ENCODE data around the gene LDLRAP1. TPM values are rescaled to one million over a fixed set of nuclear protein-coding genes. Genes with fewer than 3 reads are reported as not detected.

LDLRAP1 gene
- total and polyA plus RNA-seq, 2 experiments from 2014 or later = 9.6 to 22.7 TPM

- Mint-ChIP-seq H3K27ac (no peak overlapping the region), H3K27me3 (ENCODE audit: insufficient read depth, low read depth, poor library complexity) (peaks cover 11% of the 10 kb centered on the region), H3K9me3 (no peaks in the 10 kb centered on the region), H3K4me3 (no peak overlapping the region), H3K36me3 (ENCODE audit: low read depth) (no peaks in the 10 kb centered on the region), H3K4me1 (peaks cover 34% of the 10 kb centered on the region)
- Histone ChIP-seq H3F3A (replicated peaks; ENCODE audit: low read depth) (no peaks in the 10 kb centered on the region), H3K79me2 (replicated peaks; ENCODE audit: insufficient read depth) (no peaks in the 10 kb centered on the region), H3K27ac (ENCODE audit: low read depth) (no peak overlapping the region; the same call in 1 of the 2 replicates), H2AFZ (no peak overlapping the region), H3K9me2 (ENCODE audit: insufficient read depth) (no peaks in the 10 kb centered on the region), H3K4me2 (no peak overlapping the region), H3K27me3 (ENCODE audit: insufficient read depth) (no peaks in the 10 kb centered on the region), H3K4me1 (ENCODE audit: insufficient read depth) (peaks cover 21% of the 10 kb centered on the region), H4K20me1 (replicated peaks; ENCODE audit: insufficient read depth) (no peaks in the 10 kb centered on the region), H3K4me3 (no peak overlapping the region), H3K36me3 (ENCODE audit: insufficient read depth) (no peaks in the 10 kb centered on the region)
- TF ChIP-seq POLR2AphosphoS5 (IDR thresholded peaks at IDR 0.05; ENCODE audit: low read depth) (no peak), CREB1 (CRISPR knock-in tag; IDR thresholded peaks at IDR 0.05; ENCODE audit: low read depth) (no peak), ZNF331 (CRISPR knock-in tag; IDR thresholded peaks at IDR 0.05; ENCODE audit: low read depth) (no peak), EZH2 (IDR thresholded peaks at IDR 0.05; ENCODE audit: low read depth, unreplicated experiment) (no peak), ZNF114 (CRISPR knock-in tag; IDR thresholded peaks at IDR 0.05) (no peak), EZH2phosphoT487 (IDR thresholded peaks at IDR 0.05; ENCODE audit: unreplicated experiment) (no peak), JUNB (IDR thresholded peaks at IDR 0.05; ENCODE audit: unreplicated experiment) (no peak), STAT1 (IDR thresholded peaks at IDR 0.05; ENCODE audit: unreplicated experiment) (no peak), NANOG (IDR thresholded peaks at IDR 0.05; ENCODE audit: borderline replicate concordance) (no peak)
- TF ChIP-seq, protein P1, sequence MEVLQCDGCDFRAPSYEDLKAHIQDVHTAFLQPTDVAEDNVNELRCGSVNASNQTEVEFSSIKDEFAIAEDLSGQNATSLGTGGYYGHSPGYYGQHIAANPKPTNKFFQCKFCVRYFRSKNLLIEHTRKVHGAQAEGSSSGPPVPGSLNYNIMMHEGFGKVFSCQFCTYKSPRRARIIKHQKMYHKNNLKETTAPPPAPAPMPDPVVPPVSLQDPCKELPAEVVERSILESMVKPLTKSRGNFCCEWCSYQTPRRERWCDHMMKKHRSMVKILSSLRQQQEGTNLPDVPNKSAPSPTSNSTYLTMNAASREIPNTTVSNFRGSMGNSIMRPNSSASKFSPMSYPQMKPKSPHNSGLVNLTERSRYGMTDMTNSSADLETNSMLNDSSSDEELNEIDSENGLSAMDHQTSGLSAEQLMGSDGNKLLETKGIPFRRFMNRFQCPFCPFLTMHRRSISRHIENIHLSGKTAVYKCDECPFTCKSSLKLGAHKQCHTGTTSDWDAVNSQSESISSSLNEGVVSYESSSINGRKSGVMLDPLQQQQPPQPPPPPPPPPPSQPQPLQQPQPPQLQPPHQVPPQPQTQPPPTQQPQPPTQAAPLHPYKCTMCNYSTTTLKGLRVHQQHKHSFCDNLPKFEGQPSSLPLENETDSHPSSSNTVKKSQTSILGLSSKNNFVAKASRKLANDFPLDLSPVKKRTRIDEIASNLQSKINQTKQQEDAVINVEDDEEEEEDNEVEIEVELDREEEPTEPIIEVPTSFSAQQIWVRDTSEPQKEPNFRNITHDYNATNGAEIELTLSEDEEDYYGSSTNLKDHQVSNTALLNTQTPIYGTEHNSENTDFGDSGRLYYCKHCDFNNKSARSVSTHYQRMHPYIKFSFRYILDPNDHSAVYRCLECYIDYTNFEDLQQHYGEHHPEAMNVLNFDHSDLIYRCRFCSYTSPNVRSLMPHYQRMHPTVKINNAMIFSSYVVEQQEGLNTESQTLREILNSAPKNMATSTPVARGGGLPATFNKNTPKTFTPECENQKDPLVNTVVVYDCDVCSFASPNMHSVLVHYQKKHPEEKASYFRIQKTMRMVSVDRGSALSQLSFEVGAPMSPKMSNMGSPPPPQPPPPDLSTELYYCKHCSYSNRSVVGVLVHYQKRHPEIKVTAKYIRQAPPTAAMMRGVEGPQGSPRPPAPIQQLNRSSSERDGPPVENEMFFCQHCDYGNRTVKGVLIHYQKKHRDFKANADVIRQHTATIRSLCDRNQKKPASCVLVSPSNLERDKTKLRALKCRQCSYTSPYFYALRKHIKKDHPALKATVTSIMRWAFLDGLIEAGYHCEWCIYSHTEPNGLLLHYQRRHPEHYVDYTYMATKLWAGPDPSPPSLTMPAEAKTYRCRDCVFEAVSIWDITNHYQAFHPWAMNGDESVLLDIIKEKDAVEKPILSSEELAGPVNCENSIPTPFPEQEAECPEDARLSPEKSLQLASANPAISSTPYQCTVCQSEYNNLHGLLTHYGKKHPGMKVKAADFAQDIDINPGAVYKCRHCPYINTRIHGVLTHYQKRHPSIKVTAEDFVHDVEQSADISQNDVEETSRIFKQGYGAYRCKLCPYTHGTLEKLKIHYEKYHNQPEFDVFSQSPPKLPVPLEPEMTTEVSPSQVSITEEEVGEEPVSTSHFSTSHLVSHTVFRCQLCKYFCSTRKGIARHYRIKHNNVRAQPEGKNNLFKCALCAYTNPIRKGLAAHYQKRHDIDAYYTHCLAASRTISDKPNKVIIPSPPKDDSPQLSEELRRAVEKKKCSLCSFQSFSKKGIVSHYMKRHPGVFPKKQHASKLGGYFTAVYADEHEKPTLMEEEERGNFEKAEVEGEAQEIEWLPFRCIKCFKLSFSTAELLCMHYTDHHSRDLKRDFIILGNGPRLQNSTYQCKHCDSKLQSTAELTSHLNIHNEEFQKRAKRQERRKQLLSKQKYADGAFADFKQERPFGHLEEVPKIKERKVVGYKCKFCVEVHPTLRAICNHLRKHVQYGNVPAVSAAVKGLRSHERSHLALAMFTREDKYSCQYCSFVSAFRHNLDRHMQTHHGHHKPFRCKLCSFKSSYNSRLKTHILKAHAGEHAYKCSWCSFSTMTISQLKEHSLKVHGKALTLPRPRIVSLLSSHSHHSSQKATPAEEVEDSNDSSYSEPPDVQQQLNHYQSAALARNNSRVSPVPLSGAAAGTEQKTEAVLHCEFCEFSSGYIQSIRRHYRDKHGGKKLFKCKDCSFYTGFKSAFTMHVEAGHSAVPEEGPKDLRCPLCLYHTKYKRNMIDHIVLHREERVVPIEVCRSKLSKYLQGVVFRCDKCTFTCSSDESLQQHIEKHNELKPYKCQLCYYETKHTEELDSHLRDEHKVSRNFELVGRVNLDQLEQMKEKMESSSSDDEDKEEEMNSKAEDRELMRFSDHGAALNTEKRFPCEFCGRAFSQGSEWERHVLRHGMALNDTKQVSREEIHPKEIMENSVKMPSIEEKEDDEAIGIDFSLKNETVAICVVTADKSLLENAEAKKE (CRISPR knock-in tag; IDR thresholded peaks at IDR 0.05) = no peak
- TF ChIP-seq, protein P2, sequence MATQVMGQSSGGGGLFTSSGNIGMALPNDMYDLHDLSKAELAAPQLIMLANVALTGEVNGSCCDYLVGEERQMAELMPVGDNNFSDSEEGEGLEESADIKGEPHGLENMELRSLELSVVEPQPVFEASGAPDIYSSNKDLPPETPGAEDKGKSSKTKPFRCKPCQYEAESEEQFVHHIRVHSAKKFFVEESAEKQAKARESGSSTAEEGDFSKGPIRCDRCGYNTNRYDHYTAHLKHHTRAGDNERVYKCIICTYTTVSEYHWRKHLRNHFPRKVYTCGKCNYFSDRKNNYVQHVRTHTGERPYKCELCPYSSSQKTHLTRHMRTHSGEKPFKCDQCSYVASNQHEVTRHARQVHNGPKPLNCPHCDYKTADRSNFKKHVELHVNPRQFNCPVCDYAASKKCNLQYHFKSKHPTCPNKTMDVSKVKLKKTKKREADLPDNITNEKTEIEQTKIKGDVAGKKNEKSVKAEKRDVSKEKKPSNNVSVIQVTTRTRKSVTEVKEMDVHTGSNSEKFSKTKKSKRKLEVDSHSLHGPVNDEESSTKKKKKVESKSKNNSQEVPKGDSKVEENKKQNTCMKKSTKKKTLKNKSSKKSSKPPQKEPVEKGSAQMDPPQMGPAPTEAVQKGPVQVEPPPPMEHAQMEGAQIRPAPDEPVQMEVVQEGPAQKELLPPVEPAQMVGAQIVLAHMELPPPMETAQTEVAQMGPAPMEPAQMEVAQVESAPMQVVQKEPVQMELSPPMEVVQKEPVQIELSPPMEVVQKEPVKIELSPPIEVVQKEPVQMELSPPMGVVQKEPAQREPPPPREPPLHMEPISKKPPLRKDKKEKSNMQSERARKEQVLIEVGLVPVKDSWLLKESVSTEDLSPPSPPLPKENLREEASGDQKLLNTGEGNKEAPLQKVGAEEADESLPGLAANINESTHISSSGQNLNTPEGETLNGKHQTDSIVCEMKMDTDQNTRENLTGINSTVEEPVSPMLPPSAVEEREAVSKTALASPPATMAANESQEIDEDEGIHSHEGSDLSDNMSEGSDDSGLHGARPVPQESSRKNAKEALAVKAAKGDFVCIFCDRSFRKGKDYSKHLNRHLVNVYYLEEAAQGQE (IDR thresholded peaks at IDR 0.05; ENCODE audit: unreplicated experiment) = no peak
- TF ChIP-seq, protein P3, sequence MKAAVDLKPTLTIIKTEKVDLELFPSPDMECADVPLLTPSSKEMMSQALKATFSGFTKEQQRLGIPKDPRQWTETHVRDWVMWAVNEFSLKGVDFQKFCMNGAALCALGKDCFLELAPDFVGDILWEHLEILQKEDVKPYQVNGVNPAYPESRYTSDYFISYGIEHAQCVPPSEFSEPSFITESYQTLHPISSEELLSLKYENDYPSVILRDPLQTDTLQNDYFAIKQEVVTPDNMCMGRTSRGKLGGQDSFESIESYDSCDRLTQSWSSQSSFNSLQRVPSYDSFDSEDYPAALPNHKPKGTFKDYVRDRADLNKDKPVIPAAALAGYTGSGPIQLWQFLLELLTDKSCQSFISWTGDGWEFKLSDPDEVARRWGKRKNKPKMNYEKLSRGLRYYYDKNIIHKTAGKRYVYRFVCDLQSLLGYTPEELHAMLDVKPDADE (IDR thresholded peaks at IDR 0.05) = no peak
- TF ChIP-seq, protein P4, sequence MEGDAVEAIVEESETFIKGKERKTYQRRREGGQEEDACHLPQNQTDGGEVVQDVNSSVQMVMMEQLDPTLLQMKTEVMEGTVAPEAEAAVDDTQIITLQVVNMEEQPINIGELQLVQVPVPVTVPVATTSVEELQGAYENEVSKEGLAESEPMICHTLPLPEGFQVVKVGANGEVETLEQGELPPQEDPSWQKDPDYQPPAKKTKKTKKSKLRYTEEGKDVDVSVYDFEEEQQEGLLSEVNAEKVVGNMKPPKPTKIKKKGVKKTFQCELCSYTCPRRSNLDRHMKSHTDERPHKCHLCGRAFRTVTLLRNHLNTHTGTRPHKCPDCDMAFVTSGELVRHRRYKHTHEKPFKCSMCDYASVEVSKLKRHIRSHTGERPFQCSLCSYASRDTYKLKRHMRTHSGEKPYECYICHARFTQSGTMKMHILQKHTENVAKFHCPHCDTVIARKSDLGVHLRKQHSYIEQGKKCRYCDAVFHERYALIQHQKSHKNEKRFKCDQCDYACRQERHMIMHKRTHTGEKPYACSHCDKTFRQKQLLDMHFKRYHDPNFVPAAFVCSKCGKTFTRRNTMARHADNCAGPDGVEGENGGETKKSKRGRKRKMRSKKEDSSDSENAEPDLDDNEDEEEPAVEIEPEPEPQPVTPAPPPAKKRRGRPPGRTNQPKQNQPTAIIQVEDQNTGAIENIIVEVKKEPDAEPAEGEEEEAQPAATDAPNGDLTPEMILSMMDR (conservative IDR thresholded peaks at IDR 0.05; ENCODE audit: low read depth in 2 of 2) = no peak
- no peak for ATAC-seq
- DNase-seq (ENCODE audit: low spot score) = no peak
These were observed 20.2 kb downstream of the LDLRAP1 start for GRCh38 chr1:25563330-25564215.

Data from GM23338 (cell line).